Naive B cell (primary cell): ENCODE data around the gene HES5. TPM values are rescaled to one million over a fixed set of nuclear protein-coding genes. Genes with fewer than 3 reads are reported as not detected.
"Not testable (repeated sequence)": the region's sequence is repeated elsewhere in the genome, so short reads cannot be mapped to it uniquely, and the experiment has no call there.

Experiments
- ATAC-seq, 2 donors: fragments of 150-1000 bp; cut with Tn5 transposase; 2 replicates each; pipeline ENCODE4 v1.10.0; 2021; ENCODE audit warnings: low read depth in 2 of 2, mild to moderate bottlenecking in 2 of 2, moderate library complexity in 2 of 2
- DNase-seq: peaks from one replicate; pipeline ENCODE4 v3.0.0; 2022
- H3K27ac Mint-ChIP-seq, 6 donors: one replicate each; pipeline ENCODE4 v1.8.0; 2020 to 2022; ENCODE audit warnings: mild to moderate bottlenecking in 6 of 6, mixed read lengths in 6 of 6, moderate library complexity in 5 of 6, inconsistent platforms in 2 of 6
- H3K27me3 Mint-ChIP-seq, 3 donors: one replicate each; pipeline ENCODE4 v1.8.0; 2021 to 2022; ENCODE audit warnings: mixed read lengths in 3 of 3, mild to moderate bottlenecking in 1 of 3
- H3K36me3 Mint-ChIP-seq, 2 donors: one replicate each; pipeline ENCODE4 v1.8.0; 2020 to 2022; ENCODE audit warnings: mixed read lengths in 2 of 2, inconsistent platforms in 1 of 2, mild to moderate bottlenecking in 1 of 2
- H3K4me1 Mint-ChIP-seq, 3 donors: one replicate each; pipeline ENCODE4 v1.8.0; 2020 to 2022; ENCODE audit warnings: mixed read lengths in 3 of 3, inconsistent platforms in 1 of 3, mild to moderate bottlenecking in 1 of 3, moderate library complexity in 1 of 3
- H3K4me3 Mint-ChIP-seq, 8 donors: one replicate each; pipeline ENCODE4 v1.8.0; 2020 to 2022; ENCODE audit warnings: mild to moderate bottlenecking in 8 of 8, mixed read lengths in 8 of 8, moderate library complexity in 8 of 8, inconsistent platforms in 2 of 8
- H3K9me3 Mint-ChIP-seq, 7 donors: one replicate each; pipeline ENCODE4 v1.8.0; 2020 to 2022; ENCODE audit warnings: mixed read lengths in 7 of 7, mild to moderate bottlenecking in 5 of 7, inconsistent platforms in 2 of 7, moderate library complexity in 1 of 7
- polyA plus RNA-seq, 6 donors: library from polyadenylated mRNA; unstranded; fragments of 300-500 nt; fragmentation: Illumina TruSeq; gene quantifications; one replicate each; pipeline ENCODE4 v1.2.3, GENCODE V29; 2021; ENCODE audit warnings: low read depth in 6 of 6

Gene HES5, protein sequence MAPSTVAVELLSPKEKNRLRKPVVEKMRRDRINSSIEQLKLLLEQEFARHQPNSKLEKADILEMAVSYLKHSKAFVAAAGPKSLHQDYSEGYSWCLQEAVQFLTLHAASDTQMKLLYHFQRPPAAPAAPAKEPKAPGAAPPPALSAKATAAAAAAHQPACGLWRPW
- polyA plus RNA-seq: not detected

DNA sequence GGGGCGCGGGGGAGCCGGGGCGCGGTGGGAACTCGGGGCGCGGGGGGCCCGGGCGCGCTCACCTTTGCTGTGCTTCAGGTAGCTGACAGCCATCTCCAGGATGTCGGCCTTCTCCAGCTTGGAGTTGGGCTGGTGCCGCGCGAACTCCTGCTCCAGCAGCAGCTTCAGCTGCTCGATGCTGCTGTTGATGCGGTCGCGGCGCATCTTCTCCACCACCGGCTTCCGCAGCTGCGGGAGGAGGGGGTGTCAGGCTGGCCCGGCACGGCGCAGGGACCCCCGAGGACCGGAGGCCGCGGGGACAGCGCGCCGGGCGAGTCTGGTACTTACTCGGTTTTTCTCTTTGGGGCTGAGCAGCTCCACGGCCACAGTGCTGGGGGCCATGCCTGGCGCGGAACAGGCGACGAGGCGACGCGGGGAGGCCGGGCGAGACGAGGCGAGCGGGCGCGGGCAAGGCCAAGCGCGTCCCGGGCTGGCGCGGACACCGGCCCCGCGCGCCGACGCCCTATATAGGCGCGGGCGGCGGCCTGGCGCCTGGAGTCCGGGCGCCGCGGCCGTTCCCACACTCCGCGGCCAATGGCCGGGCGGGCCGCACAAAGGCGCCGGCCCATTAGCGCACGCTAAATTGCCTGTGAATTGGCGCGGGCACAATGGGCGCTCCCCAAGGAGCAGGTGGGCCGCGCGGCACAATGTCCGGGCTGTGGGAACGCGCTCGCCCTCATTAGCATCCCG, at the start of gene HES5:
HES5 (minus strand) TSS at position 480 of the 729 bp plus-strand sequence; CDS start at position 381, 99 bp downstream.
- Mint-ChIP-seq H3K4me3 (peak within 1 kb of the TSS; percentile 80 to 90 (median 87)), H3K27me3 (peaks cover 9 to 46% (median 16%) of the 10 kb centered on the region in 3 donors), H3K27ac (peak within 1 kb of the TSS in 4 of 6 donors; percentile 34 to 75 (median 62)), H3K4me1 (peaks cover 9 to 23% (median 23%) of the 10 kb centered on the region in 3 donors), H3K9me3 (no peaks in the 10 kb centered on the region), H3K36me3 (no peaks in the 10 kb centered on the region)
- ATAC-seq (no peak), DNase-seq (no peak)

DNA sequence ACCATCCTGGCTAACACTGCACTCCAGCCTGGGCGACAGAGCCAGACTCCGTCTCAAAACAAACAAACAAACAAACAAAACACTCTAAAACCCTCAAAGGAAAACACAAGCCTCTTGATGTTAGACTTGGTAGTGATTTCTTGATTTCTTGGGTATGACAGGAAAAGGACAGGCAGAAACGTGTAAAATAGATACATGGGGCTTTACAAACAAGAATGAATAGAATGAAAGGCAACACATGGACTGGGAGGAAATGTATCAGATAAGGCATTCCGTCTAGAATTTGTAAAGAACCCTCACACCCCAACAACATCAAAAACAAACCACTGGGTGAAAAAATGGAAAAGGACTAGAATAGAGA, 48.7 kb upstream of the HES5 start:
- DNase-seq: no peak
- Mint-ChIP-seq H3K4me3 (peak overlapping the region; percentile 57 to 88 (median 80)), H3K36me3 (peaks cover 0 to 11% of the 10 kb centered on the region in 2 donors), H3K27ac (peak overlapping the region; percentile 98 to 100 (median 99)), H3K27me3 (no peaks in the 10 kb centered on the region), H3K9me3 (peaks cover 0 to 8% (median 5%) of the 10 kb centered on the region in 7 donors), H3K4me1 (peaks cover 55 to 87% (median 61%) of the 10 kb centered on the region in 3 donors)
- ATAC-seq: no peak

DNA sequence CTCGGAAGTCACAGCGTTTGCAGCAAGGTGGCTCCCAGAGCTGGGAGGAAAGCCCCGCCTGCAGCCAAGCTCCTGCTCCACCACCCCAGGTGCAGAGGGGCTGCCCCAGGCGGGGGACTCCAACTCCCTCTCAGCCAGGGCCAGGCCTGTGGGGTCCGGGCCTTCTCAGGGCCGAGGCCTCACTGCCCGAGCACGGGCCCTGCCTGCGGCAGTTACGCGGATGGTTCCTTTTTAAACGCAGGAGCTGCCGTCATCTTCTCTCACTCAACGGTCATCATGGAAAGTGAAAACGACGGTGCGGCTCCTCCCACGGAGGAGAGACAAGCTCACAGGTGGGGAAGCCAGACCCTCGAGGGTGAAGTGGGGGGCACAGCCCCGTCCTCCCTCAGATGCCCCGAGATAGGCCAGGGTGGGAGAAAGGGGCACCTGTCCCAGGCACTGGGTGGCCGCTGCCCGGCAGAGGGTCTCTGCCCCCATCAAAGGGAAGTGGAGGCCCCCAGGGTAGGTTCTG, 47.6 kb upstream of the HES5 start:
- H3K27me3 Mint-ChIP-seq: not testable (repeated sequence)
- Mint-ChIP-seq H3K4me3 (peak overlapping the region; percentile 78 to 88 (median 82)), H3K4me1 (peaks cover 52 to 81% (median 60%) of the 10 kb centered on the region in 3 donors), H3K36me3 (peaks cover 0 to 22% of the 10 kb centered on the region in 2 donors), H3K27ac (peak overlapping the region; percentile 98 to 100 (median 99)), H3K9me3 (peaks cover 5 to 18% (median 13%) of the 10 kb centered on the region in 7 donors)
- DNase-seq (peak; percentile 47), ATAC-seq (peak; percentile 31 to 45)

DNA sequence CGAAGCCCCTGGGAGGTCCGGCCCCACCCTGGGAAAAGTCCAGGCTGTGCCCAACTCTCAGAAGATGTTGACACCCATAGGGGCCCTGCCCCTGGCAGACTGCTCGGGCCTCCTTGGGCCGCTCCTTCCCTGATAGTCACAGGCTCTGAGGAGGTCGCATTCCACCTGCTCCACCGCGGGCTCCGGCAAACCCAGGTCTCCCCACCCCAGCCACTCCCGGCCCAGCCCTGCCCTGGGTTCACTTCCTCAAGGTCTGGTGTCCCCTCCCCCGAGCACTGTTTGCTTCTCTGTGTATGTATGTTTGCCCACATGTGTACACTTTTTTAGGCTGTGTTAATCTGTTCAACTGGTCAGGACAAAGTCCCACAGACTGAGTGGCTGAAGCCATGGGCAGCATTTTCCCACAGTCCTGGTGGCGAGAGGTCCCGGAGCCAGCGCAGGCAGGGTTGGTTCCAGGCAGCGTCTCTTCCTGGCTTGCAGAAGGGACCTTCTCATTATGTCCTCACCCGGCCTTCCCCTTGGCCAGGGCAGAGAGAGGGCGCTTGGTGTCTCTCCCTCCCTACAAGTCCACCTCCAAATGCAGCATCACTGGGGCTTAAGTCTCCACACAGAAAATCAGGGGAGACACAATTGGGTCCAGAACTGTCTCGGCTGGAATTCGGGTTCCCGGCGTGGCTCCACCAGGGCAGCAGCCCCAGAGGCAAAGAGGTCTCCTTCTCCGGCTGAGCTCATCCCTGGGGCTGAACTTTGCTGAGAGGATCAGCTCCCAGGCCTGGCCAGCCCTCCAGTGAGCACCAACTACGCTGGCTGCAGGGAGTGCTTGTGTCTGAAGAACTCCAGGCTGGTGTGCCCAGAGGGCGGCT, 46.0 kb upstream of the HES5 start:
- Mint-ChIP-seq H3K27ac (peak overlapping the region; percentile 72 to 99 (median 96)), H3K4me3 (peak overlapping the region; percentile 73 to 88 (median 80)), H3K9me3 (peaks cover 2 to 15% (median 10%) of the 10 kb centered on the region in 7 donors), H3K4me1 (peaks cover 42 to 67% (median 45%) of the 10 kb centered on the region in 3 donors), H3K36me3 (peaks cover 0 to 24% of the 10 kb centered on the region in 2 donors), H3K27me3 (no peaks in the 10 kb centered on the region)
- no peak for ATAC-seq
- DNase-seq: peak; percentile 30

DNA sequence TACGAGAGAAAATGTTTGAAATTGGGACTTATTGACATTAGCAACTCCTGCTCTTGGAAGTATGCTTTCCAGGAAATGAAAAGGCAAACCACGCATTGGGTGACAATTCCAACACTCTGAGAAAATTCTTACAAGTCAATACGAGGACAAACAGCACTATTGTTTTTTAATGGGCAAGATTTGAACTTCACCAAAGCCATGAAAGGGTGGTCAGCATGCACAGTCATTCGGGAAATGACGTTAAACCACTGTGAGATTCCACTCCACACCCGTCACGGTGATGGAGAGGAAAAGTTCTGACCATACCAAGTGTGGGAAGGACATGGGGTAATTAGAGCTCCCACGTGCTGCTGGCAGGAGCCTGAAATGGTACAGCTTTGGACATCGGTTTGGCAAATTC, 44.3 kb upstream of the HES5 start:
- Mint-ChIP-seq H3K9me3 (peaks cover 0 to 14% (median 10%) of the 10 kb centered on the region in 7 donors), H3K4me3 (peak overlapping the region in 1 of 8 donors; percentile 62), H3K27ac (peak overlapping the region in 1 of 6 donors; percentile 59), H3K36me3 (peaks cover 0 to 24% of the 10 kb centered on the region in 2 donors), H3K27me3 (no peaks in the 10 kb centered on the region), H3K4me1 (peaks cover 30 to 53% (median 32%) of the 10 kb centered on the region in 3 donors)
- no peak for DNase-seq
- ATAC-seq: no peak

DNA sequence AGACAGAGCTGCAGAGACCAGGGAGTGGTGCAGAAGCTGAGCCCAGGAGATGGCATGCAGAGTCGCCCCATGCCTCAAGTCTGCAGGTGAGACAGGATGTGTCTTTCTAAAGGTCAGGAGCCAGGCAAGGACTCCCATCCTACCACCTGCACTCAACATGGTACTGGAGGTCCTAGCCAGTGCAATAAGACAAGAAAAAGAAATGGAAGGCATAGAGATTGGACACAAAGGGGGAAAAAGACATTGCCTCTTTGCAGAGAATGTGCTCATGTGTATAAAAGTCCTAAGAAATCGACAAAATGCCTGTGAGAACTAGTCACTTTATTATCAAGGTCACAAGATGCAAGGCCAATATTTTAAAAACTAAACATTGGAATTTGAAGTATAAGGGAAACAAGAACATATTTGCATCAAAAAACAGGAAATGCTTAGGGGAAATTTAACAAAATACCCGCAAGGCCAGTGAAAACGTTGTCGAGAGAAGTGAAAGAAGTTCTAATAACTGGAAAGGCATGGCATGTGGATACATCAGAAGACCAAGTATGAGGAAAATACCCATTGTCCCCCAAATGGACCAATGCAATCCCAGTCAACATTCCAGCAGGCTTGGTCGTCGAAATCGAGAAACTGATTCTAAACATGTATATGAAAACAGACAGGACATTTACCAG, 43.3 kb upstream of the HES5 start:
- peaks cover 22 to 44% (median 22%) of the 10 kb centered on the region in 3 donors for H3K4me1 Mint-ChIP-seq
- H3K27ac Mint-ChIP-seq: peak overlapping the region in 4 of 6 donors; percentile 14 to 80 (median 68)
- no peak for DNase-seq
- H3K27me3 Mint-ChIP-seq: no peaks in the 10 kb centered on the region
- no peak for ATAC-seq
- H3K36me3 Mint-ChIP-seq: peaks cover 0 to 17% of the 10 kb centered on the region in 2 donors
- H3K4me3 Mint-ChIP-seq: peak overlapping the region in 3 of 8 donors; percentile 18 to 36 (median 23)
- peaks cover 0 to 14% (median 10%) of the 10 kb centered on the region in 7 donors for H3K9me3 Mint-ChIP-seq

DNA sequence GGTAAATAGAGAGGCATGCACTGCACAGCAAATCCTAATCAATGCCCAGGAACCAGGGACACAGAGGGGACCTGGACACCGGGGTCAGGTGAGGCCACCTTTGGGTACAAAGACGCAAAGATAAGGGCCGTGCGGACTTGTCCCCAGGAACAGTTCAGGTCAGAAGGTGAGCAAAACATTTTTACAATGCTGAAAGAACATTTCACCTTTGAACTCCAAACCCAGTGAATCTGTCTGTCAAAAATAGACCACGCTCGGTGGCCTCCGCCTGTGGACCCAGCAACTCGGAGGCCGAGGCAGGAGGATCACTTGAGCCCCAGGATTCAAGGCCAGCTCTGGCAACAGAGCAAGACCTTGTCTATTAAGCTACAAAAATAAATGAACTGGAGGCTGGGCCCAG, 41.3 kb upstream of the HES5 start:
- no peak for DNase-seq

DNA sequence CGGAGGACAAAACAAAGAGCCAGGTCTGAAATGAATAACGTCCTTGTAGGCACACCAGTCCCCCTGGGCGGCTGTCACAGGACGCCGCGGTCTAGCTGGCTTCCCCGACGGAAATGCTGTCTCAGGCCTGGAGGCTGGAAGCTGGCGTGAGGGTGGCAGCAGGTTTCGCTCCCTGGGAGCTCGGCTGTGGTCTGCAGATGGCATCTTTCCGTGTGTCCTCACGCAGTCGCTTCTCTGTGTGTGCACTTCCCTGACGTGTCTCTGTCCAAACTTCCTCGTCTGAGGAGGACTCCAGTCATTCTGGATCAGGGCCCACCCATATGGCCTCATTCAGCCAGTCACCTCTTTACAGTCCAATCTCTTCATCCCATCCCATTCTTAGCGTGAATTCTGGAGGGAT, 40.3 kb upstream of the HES5 start:
- H3K27ac Mint-ChIP-seq: peak overlapping the region in 1 of 6 donors; percentile 75
- no peak for DNase-seq

More for the DNA sequence above, 41.3 kb upstream of the HES5 start:
- H3K4me1 Mint-ChIP-seq: peaks cover 13 to 25% (median 14%) of the 10 kb centered on the region in 3 donors
- H3K9me3 Mint-ChIP-seq: peaks cover 0 to 14% (median 10%) of the 10 kb centered on the region in 7 donors
- peak overlapping the region in 1 of 6 donors; percentile 52 for H3K27ac Mint-ChIP-seq
- no peaks in the 10 kb centered on the region for H3K27me3 Mint-ChIP-seq
- H3K36me3 Mint-ChIP-seq: peaks cover 0 to 17% of the 10 kb centered on the region in 2 donors
- no peak for ATAC-seq
- H3K4me3 Mint-ChIP-seq: no peak overlapping the region

DNA sequence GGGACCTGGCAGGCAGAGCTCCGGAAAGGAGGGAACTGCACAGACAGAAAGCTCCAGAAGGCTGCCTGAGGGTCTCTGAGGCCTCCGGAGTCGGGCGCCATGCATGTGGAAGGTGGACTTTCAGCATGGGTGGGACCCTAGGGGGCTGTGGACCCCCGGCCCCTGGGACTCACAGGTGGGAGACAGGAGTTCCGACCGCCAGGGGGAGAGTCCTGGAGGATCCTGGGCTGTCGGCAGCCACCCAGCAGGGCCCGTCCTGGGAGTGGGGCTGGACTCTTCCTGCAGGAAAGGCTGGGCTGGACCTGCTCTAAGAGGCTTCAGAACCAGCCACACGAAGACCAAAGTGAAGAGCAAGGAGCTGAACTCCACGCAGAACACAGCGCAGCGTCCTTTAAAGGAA, 39.6 kb upstream of the HES5 start:
- not testable (repeated sequence) for H3K4me3 Mint-ChIP-seq, DNase-seq, H3K27ac Mint-ChIP-seq, ATAC-seq, H3K27me3 Mint-ChIP-seq
- H3K4me1 Mint-ChIP-seq: peaks cover 8 to 14% (median 12%) of the 10 kb centered on the region in 3 donors
- peaks cover 0 to 17% of the 10 kb centered on the region in 2 donors for H3K36me3 Mint-ChIP-seq
- H3K9me3 Mint-ChIP-seq: peaks cover 0 to 14% (median 10%) of the 10 kb centered on the region in 7 donors

More for the DNA sequence above, 40.3 kb upstream of the HES5 start:
- ATAC-seq: no peak
- Mint-ChIP-seq H3K4me1 (peaks cover 3 to 14% (median 7%) of the 10 kb centered on the region in 3 donors), H3K9me3 (peaks cover 0 to 14% (median 10%) of the 10 kb centered on the region in 7 donors), H3K4me3 (no peak overlapping the region), H3K36me3 (peaks cover 0 to 17% of the 10 kb centered on the region in 2 donors), H3K27me3 (no peaks in the 10 kb centered on the region)

DNA sequence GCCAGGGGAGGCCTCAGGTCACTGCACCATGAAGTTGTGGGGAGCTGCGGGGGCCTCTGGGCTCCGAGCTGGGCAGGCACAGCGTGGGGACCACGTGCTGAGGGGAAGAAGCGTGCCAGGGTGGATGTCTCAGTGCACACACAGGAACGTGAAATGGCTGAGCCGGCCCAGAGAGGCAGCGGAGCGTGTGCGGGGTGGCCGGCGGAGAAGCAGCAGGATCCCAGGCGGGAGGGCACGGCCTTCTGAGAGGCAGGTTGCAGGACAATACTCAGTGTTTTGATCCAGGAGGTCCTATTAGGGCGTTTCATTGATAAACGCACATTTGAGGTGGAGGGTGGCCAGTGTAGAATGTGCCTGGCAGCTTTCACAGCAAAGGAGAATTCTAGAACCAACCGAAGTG, 39.0 kb upstream of the HES5 start:
- Mint-ChIP-seq H3K4me1 (peaks cover 8 to 14% (median 12%) of the 10 kb centered on the region in 3 donors), H3K27ac (peak overlapping the region in 1 of 6 donors; percentile 90), H3K4me3 (no peak overlapping the region), H3K27me3 (no peaks in the 10 kb centered on the region), H3K36me3 (peaks cover 0 to 17% of the 10 kb centered on the region in 2 donors), H3K9me3 (peaks cover 0 to 14% (median 10%) of the 10 kb centered on the region in 7 donors)
- no peak for ATAC-seq
- no peak for DNase-seq

DNA sequence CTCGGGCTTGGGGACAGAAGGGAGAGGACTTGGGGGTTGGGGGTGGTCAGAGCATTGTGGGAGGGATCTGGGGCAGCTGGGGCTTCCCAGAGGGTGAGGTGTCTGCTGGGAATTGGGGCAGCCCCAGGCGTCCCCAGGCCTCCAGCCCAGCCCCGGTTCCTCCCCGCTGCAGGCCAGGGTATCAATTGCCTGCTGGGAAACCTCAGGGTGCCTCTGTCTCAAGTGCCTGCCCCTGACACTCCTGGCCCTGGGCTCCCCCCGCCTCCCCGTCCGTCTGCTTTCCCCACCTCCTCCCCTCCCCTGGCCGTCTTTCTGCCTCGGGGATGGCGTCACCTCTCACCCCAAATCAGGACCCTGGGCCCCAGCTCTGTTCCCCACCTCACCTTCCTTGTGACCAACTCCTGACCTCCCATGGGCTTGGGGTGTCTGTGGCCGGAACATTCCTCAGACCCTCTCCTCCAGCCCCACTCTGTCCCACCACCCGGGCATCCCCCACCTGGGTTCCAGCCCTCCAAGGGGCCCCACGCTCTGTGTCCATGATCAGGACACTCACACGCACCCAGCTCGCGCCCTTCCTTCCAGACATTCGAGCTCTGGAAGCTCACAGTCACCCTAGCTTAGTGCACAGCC, 38.2 kb upstream of the HES5 start:
- H3K9me3 Mint-ChIP-seq, H3K27ac Mint-ChIP-seq, H3K36me3 Mint-ChIP-seq, DNase-seq, ATAC-seq, H3K4me3 Mint-ChIP-seq, H3K27me3 Mint-ChIP-seq: not testable (repeated sequence)
- peaks cover 7 to 14% (median 8%) of the 10 kb centered on the region in 3 donors for H3K4me1 Mint-ChIP-seq

DNA sequence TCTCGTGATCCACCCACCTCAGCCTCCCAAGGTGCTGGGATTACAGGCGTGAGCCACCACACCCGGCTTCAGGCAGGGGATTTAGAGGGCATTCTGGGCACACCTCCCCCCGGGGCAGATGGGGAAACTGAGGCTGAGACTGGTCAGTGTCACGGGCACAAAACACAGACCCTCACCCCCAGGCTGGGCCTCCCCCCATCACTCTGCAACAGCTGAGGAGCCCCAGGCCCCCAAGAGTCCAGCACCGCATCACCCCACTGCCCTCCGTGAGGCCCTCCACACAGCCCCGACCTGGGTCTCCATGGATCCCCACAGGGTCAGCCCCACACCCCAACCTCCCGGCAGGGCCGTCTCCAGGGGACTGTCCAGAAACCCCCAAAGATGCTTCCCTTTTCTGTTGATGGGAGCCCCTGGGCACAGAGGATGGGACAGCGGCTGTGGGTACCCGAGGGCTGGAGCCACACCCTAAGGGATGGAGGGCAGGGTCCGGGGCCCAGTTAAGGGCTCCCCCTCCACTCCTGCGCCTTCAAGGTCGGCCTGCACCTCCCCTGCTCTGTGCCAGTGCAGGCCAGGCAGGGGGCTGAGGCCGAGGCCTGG, 37.1 kb upstream of the HES5 start:
- no peak overlapping the region for H3K4me3 Mint-ChIP-seq
- no peaks in the 10 kb centered on the region for H3K27me3 Mint-ChIP-seq
- H3K27ac Mint-ChIP-seq: no peak overlapping the region
- H3K4me1 Mint-ChIP-seq: peaks cover 1 to 11% (median 9%) of the 10 kb centered on the region in 3 donors
- DNase-seq (no peak), ATAC-seq (no peak)
- H3K36me3 Mint-ChIP-seq: no peaks in the 10 kb centered on the region
- no peaks in the 10 kb centered on the region for H3K9me3 Mint-ChIP-seq
